K562 (cell line): ENCODE results near the gene TRAPPC4. TPM values are rescaled to one million over a fixed set of nuclear protein-coding genes. Genes with fewer than 3 reads are reported as not detected.

Experiments
- BRD4 ChIP-seq: fragments of 200-600 bp; sonication (generic); IDR thresholded peaks from 2 replicates; pipeline ENCODE4 v1.6.1; 2017; ENCODE audit warnings: inconsistent platforms
- BRD9 ChIP-seq: fragments of 450-650 bp; IDR thresholded peaks from 2 replicates; pipeline ENCODE4 v1.6.1; 2018; ENCODE audit warnings: low read depth; ENCODE audit not compliant: partially characterized antibody
- CTBP1 ChIP-seq: fragments of 450-650 bp; IDR thresholded peaks from 2 replicates; pipeline ENCODE4 v1.6.1; 2016; ENCODE audit warnings: borderline replicate concordance
- ESRRA ChIP-seq: fragments of 450-650 bp; IDR thresholded peaks from 2 replicates; pipeline ENCODE4 v1.6.1; 2014; ENCODE audit warnings: low read depth, mild to moderate bottlenecking, moderate library complexity, borderline replicate concordance
- EWSR1 ChIP-seq: fragments of 450-650 bp; IDR thresholded peaks from 2 replicates; pipeline ENCODE4 v1.6.1; 2018; ENCODE audit warnings: borderline replicate concordance, mild to moderate bottlenecking, low read depth, moderate library complexity; ENCODE audit not compliant: partially characterized antibody
- FOXA3 ChIP-seq, 2 experiments: fragments of 450-650 bp in 1 of 2; sonication (generic) in 1 of 2; formaldehyde crosslinking; IDR thresholded peaks in 1 of 2; conservative IDR thresholded peaks in 1 of 2; 2 replicates each; pipeline versions ENCODE4 v1.4.0 to v1.8.0; 2020 to 2022; ENCODE audit warnings: mild to moderate bottlenecking in 2 of 2, missing genetic modification reagents in 1 of 2
- HOMEZ ChIP-seq: fragments of 250-450 bp; sonication (Bioruptor Pico); IDR thresholded peaks from 2 replicates; pipeline ENCODE4 v1.4.0; 2020; ENCODE audit warnings: mild to moderate bottlenecking, moderate library complexity
- MED1 ChIP-seq: sonication (generic); formaldehyde crosslinking; IDR thresholded peaks from 2 replicates; pipeline ENCODE4 v1.8.1; 2023; ENCODE audit warnings: missing genetic modification reagents, borderline replicate concordance
- MGA ChIP-seq: fragments of 450-650 bp; IDR thresholded peaks from 2 replicates; pipeline ENCODE4 v1.6.1; 2016; ENCODE audit warnings: mild to moderate bottlenecking, moderate library complexity
- PTTG1 ChIP-seq: fragments of 450-650 bp; IDR thresholded peaks from 2 replicates; pipeline ENCODE4 v1.6.1; 2016; ENCODE audit warnings: low read depth, mild to moderate bottlenecking, missing genetic modification characterization, missing compliant biosample characterization
- SFPQ ChIP-seq: fragments of 200-400 bp; formaldehyde crosslinking; IDR thresholded peaks from 2 replicates; pipeline ENCODE4 v1.6.1; 2017; ENCODE audit warnings: mild to moderate bottlenecking, low read depth, low read length, moderate library complexity
- ZBTB7A ChIP-seq: IDR thresholded peaks from 2 replicates; pipeline ENCODE4 v1.6.1; 2011; ENCODE audit warnings: low read depth, mild to moderate bottlenecking, low read length, moderate library complexity, borderline replicate concordance; ENCODE audit not compliant: control insufficient read depth
- ZKSCAN3 ChIP-seq: fragments of 250-450 bp; sonication (Bioruptor Pico); IDR thresholded peaks from 2 replicates; pipeline ENCODE4 v1.4.0; 2020
- polyA plus RNA-seq, 8 experiments: library from polyadenylated mRNA; depleted of rRNA in 4 of 8; stranded (reverse) in 5 of 8; unstranded in 3 of 8; fragments of >200 nt; fragmentation: Nextera tagmentation in 2 of 8; fragmentation: Illumina TruSeq in 1 of 8; extraction: Ambion mirVana in 2 of 8; extraction: Trizol in 1 of 8; gene quantifications; 2 replicates each; pipeline versions ENCODE4 v1.2.1 to v1.2.3, GENCODE V29; 2011 to 2014; ENCODE audit warnings: inconsistent platforms in 1 of 8, missing spikeins in 1 of 8
- total RNA-seq, 7 experiments: library from RNA; depleted of rRNA in 6 of 7; stranded (reverse); fragments of >200 nt in 6 of 7; fragmentation: Illumina TruSeq in 2 of 7; extraction: Trizol in 2 of 7; gene quantifications; 2 replicates each; pipeline versions ENCODE4 v1.2.1 to v1.2.3, GENCODE V29; 2011 to 2021; ENCODE audit warnings: low replicate concordance in 1 of 7

Gene TRAPPC4
- total and polyA plus RNA-seq, 9 of the 15 experiments (the other 6 are each of a cell fraction or from before 2014, with no cell fraction given) = 121 to 524 (median 142) TPM

GRCh38 chr11:119065369-119065768 is 46.8 kb downstream of the TRAPPC4 start (continued):
- no peak for TF ChIP-seq ZBTB7A
- TF ChIP-seq PTTG1 = no peak
- no peak for TF ChIP-seq HOMEZ
- TF ChIP-seq CTBP1 = peak; percentile 33; the same call in 1 of the 2 replicates
- no peak for TF ChIP-seq EWSR1
- 0 out of 2 replicates have a peak, but pooled peaks have one; percentile 25 for TF ChIP-seq BRD4
- TF ChIP-seq SFPQ = no peak
- TF ChIP-seq MED1 (CRISPR knock-in tag) = no peak
- no peak for TF ChIP-seq ESRRA
- no peak for TF ChIP-seq ZKSCAN3 (CRISPR knock-in tag)
- TF ChIP-seq BRD9 = no peak
- no peak for TF ChIP-seq FOXA3 (CRISPR knock-in tag; conservative IDR thresholded peaks at IDR 0.05 in 1 of 2, IDR thresholded peaks at IDR 0.05 in 1 of 2)
- no peak for TF ChIP-seq MGA
